Nephron progenitor cell (in vitro differentiated cells): ENCODE results near the gene TPSAB1.
A peak's percentile ranks its signal among the peaks of the same experiment; 100 is the strongest.

Experiments used
- DNase-seq: peaks from one replicate; pipeline ENCODE4 v3.0.0; 2021
- H3K27ac Mint-ChIP-seq: 2 replicates; pipeline ENCODE4 v1.8.0; 2021; ENCODE audit warnings: mild to moderate bottlenecking, moderate library complexity, mixed read lengths
- H3K27me3 Mint-ChIP-seq: 2 replicates; pipeline ENCODE4 v1.8.0; 2021; ENCODE audit warnings: mild to moderate bottlenecking, low read depth, mixed read lengths; ENCODE audit not compliant: poor library complexity
- H3K36me3 Mint-ChIP-seq: 2 replicates; pipeline ENCODE4 v1.8.0; 2021; ENCODE audit warnings: low read depth, mixed read lengths
- H3K4me1 Mint-ChIP-seq: 2 replicates; pipeline ENCODE4 v1.8.0; 2021; ENCODE audit warnings: mixed read lengths
- H3K4me3 Mint-ChIP-seq: 2 replicates; pipeline ENCODE4 v1.8.0; 2021; ENCODE audit warnings: mild to moderate bottlenecking, moderate library complexity, mixed read lengths
- H3K9me3 Mint-ChIP-seq: 2 replicates; pipeline ENCODE4 v1.8.0; 2021; ENCODE audit warnings: mild to moderate bottlenecking, moderate library complexity, mixed read lengths
- TF ChIP-seq, protein P1 (sequence below): fragments of 200-600 bp; sonication (generic); IDR thresholded peaks from 2 replicates; pipeline ENCODE4 v1.5.0; 2021; ENCODE audit warnings: antibody characterized with exemption

The TPSAB1 gene

DNA sequence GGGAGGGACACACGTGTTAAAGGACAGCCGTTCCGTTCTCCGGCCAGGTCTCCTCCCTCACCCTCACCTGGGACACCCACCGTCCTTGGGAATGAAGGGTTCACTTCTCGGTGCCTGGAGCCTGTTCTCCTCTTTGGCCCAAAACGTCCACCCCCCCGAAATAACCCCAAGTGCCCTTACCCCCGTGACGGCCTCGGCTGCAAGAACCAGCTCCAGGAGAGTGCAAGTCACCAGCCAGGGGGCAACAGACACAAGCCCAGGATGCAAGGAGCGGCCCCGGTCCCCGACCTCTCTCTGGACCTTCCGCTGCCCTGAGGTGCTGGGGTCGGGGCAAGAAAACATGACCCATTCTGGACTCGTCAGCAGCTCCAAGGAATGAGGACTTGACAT, 49.0 kb downstream of the TPSAB1 start:
- no peak overlapping the region for H3K27ac Mint-ChIP-seq
- no peaks in the 10 kb centered on the region for H3K36me3 Mint-ChIP-seq
- TF ChIP-seq, protein P1, sequence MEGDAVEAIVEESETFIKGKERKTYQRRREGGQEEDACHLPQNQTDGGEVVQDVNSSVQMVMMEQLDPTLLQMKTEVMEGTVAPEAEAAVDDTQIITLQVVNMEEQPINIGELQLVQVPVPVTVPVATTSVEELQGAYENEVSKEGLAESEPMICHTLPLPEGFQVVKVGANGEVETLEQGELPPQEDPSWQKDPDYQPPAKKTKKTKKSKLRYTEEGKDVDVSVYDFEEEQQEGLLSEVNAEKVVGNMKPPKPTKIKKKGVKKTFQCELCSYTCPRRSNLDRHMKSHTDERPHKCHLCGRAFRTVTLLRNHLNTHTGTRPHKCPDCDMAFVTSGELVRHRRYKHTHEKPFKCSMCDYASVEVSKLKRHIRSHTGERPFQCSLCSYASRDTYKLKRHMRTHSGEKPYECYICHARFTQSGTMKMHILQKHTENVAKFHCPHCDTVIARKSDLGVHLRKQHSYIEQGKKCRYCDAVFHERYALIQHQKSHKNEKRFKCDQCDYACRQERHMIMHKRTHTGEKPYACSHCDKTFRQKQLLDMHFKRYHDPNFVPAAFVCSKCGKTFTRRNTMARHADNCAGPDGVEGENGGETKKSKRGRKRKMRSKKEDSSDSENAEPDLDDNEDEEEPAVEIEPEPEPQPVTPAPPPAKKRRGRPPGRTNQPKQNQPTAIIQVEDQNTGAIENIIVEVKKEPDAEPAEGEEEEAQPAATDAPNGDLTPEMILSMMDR, result no peak
- no peaks in the 10 kb centered on the region for H3K9me3 Mint-ChIP-seq
- DNase-seq, result no peak
- H3K27me3 Mint-ChIP-seq, result peaks cover 65% of the 10 kb centered on the region
- H3K4me3 Mint-ChIP-seq, result peak overlapping the region; percentile 58
- H3K4me1 Mint-ChIP-seq, result peaks cover 65% of the 10 kb centered on the region

DNA sequence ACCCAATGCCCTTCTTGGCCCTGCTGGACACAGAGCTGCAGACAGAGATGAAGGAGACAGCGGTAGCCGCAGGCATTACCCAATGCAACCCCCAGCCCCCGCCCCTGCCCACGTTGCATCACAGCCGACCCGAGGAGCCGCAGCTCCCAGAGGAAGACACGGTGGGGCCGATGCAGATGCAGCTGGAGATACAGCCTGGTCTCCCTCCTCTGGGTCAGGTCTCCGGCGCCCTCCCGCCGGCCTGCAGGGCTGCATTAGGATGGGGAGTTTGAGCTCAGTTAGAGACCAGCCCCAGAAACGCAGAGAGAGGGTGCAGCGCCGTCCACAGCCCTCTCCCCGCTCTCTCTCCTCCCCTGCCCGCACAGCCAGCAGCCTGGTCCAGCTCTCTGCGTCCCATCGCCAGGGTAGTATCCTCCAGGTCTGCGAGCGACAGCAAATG, 49.6 kb downstream of the TPSAB1 start:
- no peak overlapping the region for H3K27ac Mint-ChIP-seq
- H3K4me1 Mint-ChIP-seq, result peaks cover 71% of the 10 kb centered on the region
- no peak for DNase-seq
- no peaks in the 10 kb centered on the region for H3K36me3 Mint-ChIP-seq
- peak overlapping the region; percentile 58 for H3K4me3 Mint-ChIP-seq
- H3K27me3 Mint-ChIP-seq, result peaks cover 65% of the 10 kb centered on the region
- no peaks in the 10 kb centered on the region for H3K9me3 Mint-ChIP-seq
- TF ChIP-seq, protein P1, result no peak

DNA sequence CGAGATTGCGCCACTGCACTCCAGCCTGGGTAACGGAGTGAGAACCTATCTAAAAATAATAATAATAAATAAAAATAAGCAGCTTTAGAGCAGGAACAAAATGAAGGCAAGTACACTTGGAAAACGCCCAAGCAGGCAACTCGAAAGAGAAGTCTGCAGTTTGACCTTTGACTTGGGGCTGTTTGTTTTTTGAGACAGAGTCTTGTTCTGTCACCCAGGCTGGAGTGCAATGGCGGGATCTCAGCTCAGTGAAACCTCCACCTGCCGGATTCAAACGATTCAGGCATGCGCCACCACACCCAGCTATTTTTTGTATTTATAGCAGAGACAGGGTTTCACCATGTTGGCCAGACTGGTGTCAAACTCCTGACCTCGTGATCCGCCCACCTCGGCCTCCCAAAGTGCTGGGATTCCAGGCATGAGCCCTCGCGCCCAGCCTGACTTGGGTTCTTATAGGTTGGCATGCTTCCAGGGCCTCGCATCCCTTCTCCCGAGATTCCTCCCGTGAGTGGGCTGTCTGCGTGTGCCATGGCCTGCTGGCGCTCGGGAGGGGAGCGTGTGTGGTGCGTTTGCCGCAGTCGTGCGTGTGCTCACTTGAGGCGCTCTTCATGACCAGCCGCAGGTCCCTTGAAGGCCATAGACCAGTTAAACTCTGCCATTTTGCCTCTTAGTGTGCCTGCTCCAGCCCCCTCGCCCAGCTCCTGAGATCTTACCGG, 50.5 kb downstream of the TPSAB1 start:
- no peak for DNase-seq
- Mint-ChIP-seq H3K27ac (peak overlapping the region; percentile 83), H3K9me3 (no peaks in the 10 kb centered on the region), H3K4me1 (peaks cover 70% of the 10 kb centered on the region), H3K27me3 (peaks cover 65% of the 10 kb centered on the region), H3K4me3 (peak overlapping the region; percentile 49), H3K36me3 (no peaks in the 10 kb centered on the region)
- TF ChIP-seq, protein P1, result no peak

DNA sequence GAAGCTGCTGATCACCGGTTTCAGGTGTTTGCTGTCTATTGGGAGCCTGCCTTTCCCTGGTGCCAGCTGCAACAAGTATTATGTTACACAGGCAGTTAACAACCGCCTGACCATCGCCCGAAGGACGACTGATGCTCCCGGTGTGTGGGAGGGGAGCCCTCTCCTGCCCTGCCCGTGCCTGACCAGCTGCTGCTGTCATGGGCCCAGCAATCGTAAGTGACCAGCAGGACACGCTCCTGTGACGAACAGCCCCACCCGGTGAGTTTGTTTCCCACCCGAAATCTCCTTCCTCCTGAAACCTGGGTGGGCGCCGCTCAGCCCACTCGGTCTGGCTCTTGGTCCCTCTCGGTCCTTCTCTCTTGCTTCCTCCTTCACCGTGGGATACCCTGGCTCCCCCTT, 51.1 kb downstream of the TPSAB1 start:
- Mint-ChIP-seq H3K4me3 (peak overlapping the region; percentile 49), H3K36me3 (no peaks in the 10 kb centered on the region), H3K27ac (peak overlapping the region; percentile 83), H3K9me3 (no peaks in the 10 kb centered on the region), H3K4me1 (peaks cover 65% of the 10 kb centered on the region), H3K27me3 (peaks cover 63% of the 10 kb centered on the region)
- TF ChIP-seq, protein P1, result no peak
- peak; percentile 62 for DNase-seq
